ENCODE data around the gene TBCK. TPM values are rescaled to one million over a fixed set of nuclear protein-coding genes. Genes with fewer than 3 reads are reported as not detected.

TBCK gene
- total RNA-seq, 1 donor from 2014 or later: 28.1 TPM

- DNase-seq: no peak
- H3K9me3 Mint-ChIP-seq: no peaks in the 10 kb centered on the region
Observed at GRCh38 chr4:106038908-106039307, 277.1 kb downstream of the TBCK start.

DNA sequence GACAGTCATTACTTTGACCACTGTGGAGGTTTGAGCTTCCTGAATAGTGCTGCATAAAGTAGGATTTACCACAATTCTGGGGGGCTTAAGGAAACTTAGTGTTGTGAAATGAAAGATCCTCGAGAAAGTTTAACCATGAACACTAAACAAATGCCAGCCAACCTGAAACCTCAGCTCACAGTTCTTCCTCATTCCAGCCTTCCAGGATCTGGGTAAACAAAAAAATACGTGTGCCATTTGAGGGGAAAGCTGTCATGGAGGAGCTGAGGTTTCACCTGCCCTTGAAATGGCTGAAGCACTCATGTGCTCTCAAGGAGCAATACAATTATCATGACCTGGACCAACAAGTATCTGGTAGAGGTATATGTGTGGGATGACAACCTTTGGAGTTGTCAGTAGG, 278.0 kb downstream of the TBCK start:
- peaks cover 2% of the 10 kb centered on the region for H3K27me3 Mint-ChIP-seq
- no peaks in the 10 kb centered on the region for H3K36me3 Mint-ChIP-seq (ENCODE audit: low read depth)
- no peaks in the 10 kb centered on the region for H3K4me1 Mint-ChIP-seq
- no peak overlapping the region for H3K27ac Mint-ChIP-seq
- no peaks in the 10 kb centered on the region for H3K9me3 Mint-ChIP-seq
- intact Hi-C loops (cut with micrococcal nuclease): no loop called here
- no peak for DNase-seq
- no peak overlapping the region for H3K4me3 Mint-ChIP-seq

More at GRCh38 chr4:106038908-106039307, 277.1 kb downstream of the TBCK start:
- Mint-ChIP-seq H3K36me3 (ENCODE audit: low read depth) (no peaks in the 10 kb centered on the region), H3K27me3 (peaks cover 2% of the 10 kb centered on the region), H3K4me1 (no peaks in the 10 kb centered on the region), H3K4me3 (no peak overlapping the region), H3K27ac (no peak overlapping the region)
- intact Hi-C loops (cut with micrococcal nuclease): no loop called here

GRCh38 chr4:106036848-106037247, 279.2 kb downstream of the TBCK start:
- DNase-seq: no peak
- intact Hi-C loops (cut with micrococcal nuclease): no loop called here
- H3K9me3 Mint-ChIP-seq: no peaks in the 10 kb centered on the region
- H3K27ac Mint-ChIP-seq: no peak overlapping the region
- H3K4me3 Mint-ChIP-seq: no peak overlapping the region
- H3K27me3 Mint-ChIP-seq: peaks cover 2% of the 10 kb centered on the region
- H3K4me1 Mint-ChIP-seq: no peaks in the 10 kb centered on the region
- no peaks in the 10 kb centered on the region for H3K36me3 Mint-ChIP-seq (ENCODE audit: low read depth)

DNA sequence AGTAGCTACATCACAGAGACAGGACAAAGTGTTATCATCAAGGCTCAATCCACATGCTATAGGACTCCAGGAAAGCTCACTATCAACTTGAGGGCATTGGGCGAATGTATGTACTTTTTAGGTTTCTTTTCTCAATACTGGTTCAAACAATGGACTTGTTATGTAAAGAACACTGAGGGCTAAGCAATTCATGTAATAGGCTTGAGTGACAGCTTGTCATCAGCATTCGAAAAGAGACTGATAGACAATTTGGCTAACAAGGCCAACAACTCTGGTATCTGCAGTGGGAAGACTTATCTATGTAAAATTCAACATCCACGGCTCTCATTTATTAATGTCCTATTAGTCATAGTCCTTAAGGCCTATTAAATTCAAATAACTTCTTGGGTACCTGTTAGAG, 279.7 kb downstream of the TBCK start:
- Mint-ChIP-seq H3K36me3 (ENCODE audit: low read depth) (no peaks in the 10 kb centered on the region), H3K27ac (no peak overlapping the region), H3K27me3 (peaks cover 2% of the 10 kb centered on the region), H3K4me3 (no peak overlapping the region), H3K9me3 (no peaks in the 10 kb centered on the region), H3K4me1 (no peaks in the 10 kb centered on the region)
- intact Hi-C loops (cut with micrococcal nuclease): no loop called here
- DNase-seq: no peak

GRCh38 chr4:106035204-106035603, 280.8 kb downstream of the TBCK start:
- no peaks in the 10 kb centered on the region for H3K36me3 Mint-ChIP-seq (ENCODE audit: low read depth)
- no peak overlapping the region for H3K4me3 Mint-ChIP-seq
- intact Hi-C loops (cut with micrococcal nuclease): no loop called here
- no peak overlapping the region for H3K27ac Mint-ChIP-seq
- no peaks in the 10 kb centered on the region for H3K4me1 Mint-ChIP-seq
- no peaks in the 10 kb centered on the region for H3K9me3 Mint-ChIP-seq
- DNase-seq: no peak
- H3K27me3 Mint-ChIP-seq: peaks cover 2% of the 10 kb centered on the region

DNA sequence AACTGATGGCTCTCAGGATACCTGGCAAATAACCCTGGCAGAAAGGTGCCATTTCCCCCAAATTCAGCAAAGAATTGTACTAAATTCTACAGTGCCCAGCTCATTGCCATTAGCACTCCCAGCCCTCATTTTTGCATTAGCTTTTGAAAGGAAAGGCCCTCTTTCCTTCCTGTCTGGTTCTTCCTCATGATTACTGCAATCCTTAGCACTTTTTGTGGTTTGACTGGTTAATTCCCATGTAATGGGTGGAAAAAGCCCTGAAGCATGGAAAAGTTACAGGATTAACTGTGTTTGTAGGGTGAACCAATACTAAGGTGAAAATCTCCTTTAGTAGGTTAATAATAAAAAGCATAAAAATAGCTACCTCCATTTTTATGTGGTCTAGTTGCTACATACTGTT, 281.3 kb downstream of the TBCK start:
- Mint-ChIP-seq H3K27me3 (peaks cover 2% of the 10 kb centered on the region), H3K9me3 (no peaks in the 10 kb centered on the region), H3K27ac (no peak overlapping the region), H3K4me3 (no peak overlapping the region), H3K36me3 (ENCODE audit: low read depth) (no peaks in the 10 kb centered on the region), H3K4me1 (no peaks in the 10 kb centered on the region)
- no peak for DNase-seq
- intact Hi-C loops (cut with micrococcal nuclease): no loop called here

- H3K4me1 Mint-ChIP-seq: no peaks in the 10 kb centered on the region
- no peak overlapping the region for H3K27ac Mint-ChIP-seq
- H3K4me3 Mint-ChIP-seq: no peak overlapping the region
- intact Hi-C loops (cut with micrococcal nuclease): no loop called here
- no peaks in the 10 kb centered on the region for H3K9me3 Mint-ChIP-seq
- no peaks in the 10 kb centered on the region for H3K36me3 Mint-ChIP-seq (ENCODE audit: low read depth)
- DNase-seq: no peak
- H3K27me3 Mint-ChIP-seq: peaks cover 2% of the 10 kb centered on the region
Observed at GRCh38 chr4:106034220-106034619, 281.8 kb downstream of the TBCK start.

- no peak for DNase-seq
- H3K4me1 Mint-ChIP-seq: no peaks in the 10 kb centered on the region
- H3K9me3 Mint-ChIP-seq: no peaks in the 10 kb centered on the region
- intact Hi-C loops (cut with micrococcal nuclease): no loop called here
- peaks cover 2% of the 10 kb centered on the region for H3K27me3 Mint-ChIP-seq
- H3K27ac Mint-ChIP-seq: no peak overlapping the region
- H3K36me3 Mint-ChIP-seq (ENCODE audit: low read depth): no peaks in the 10 kb centered on the region
- no peak overlapping the region for H3K4me3 Mint-ChIP-seq
Observed at GRCh38 chr4:106033469-106033868, 282.5 kb downstream of the TBCK start.

- DNase-seq: no peak
- peaks cover 2% of the 10 kb centered on the region for H3K27me3 Mint-ChIP-seq
- intact Hi-C loops (cut with micrococcal nuclease): no loop called here
- no peaks in the 10 kb centered on the region for H3K9me3 Mint-ChIP-seq
- H3K27ac Mint-ChIP-seq: no peak overlapping the region
- no peak overlapping the region for H3K4me3 Mint-ChIP-seq
- H3K36me3 Mint-ChIP-seq (ENCODE audit: low read depth): no peaks in the 10 kb centered on the region
- H3K4me1 Mint-ChIP-seq: no peaks in the 10 kb centered on the region
Observed at GRCh38 chr4:106032851-106033286, 283.1 kb downstream of the TBCK start.

GRCh38 chr4:106022454-106022853, 293.6 kb downstream of the TBCK start:
- no peaks in the 10 kb centered on the region for H3K9me3 Mint-ChIP-seq
- no peaks in the 10 kb centered on the region for H3K4me1 Mint-ChIP-seq
- no peak overlapping the region for H3K4me3 Mint-ChIP-seq
- no peaks in the 10 kb centered on the region for H3K36me3 Mint-ChIP-seq (ENCODE audit: low read depth)
- no peak overlapping the region for H3K27ac Mint-ChIP-seq
- no peaks in the 10 kb centered on the region for H3K27me3 Mint-ChIP-seq
- DNase-seq: no peak
- intact Hi-C loops (cut with micrococcal nuclease): no loop called here

- Mint-ChIP-seq H3K4me1 (no peaks in the 10 kb centered on the region), H3K4me3 (no peak overlapping the region), H3K9me3 (no peaks in the 10 kb centered on the region), H3K36me3 (ENCODE audit: low read depth) (no peaks in the 10 kb centered on the region), H3K27ac (no peak overlapping the region), H3K27me3 (no peaks in the 10 kb centered on the region)
- intact Hi-C loops (cut with micrococcal nuclease): no loop called here
- no peak for DNase-seq
Observed at GRCh38 chr4:106021737-106022410, 294.1 kb downstream of the TBCK start.

DNA sequence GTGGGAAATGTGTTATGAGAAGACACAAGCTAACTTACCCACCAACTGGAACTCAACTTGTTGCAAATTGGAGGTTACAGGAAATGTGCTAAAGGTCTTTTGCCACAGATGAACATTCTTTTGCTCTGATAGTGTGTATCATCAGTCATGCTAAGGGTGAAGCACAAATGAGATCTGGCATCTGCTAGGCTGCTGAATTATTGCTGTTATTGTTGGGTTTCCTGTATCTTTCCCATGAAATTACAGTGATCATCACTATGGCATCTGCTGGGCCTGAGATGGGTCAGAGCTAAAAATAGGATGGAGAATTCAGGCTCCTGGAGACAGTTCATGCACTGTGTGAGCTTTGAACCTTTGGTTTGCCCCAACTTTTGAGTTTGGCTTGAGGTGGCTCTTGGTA, 296.2 kb downstream of the TBCK start:
- Mint-ChIP-seq H3K4me3 (no peak overlapping the region), H3K9me3 (peaks cover 6% of the 10 kb centered on the region)
- DNase-seq: no peak

GRCh38 chr4:106017975-106018374, 298.0 kb downstream of the TBCK start:
- DNase-seq: no peak
- Mint-ChIP-seq H3K27ac (no peak overlapping the region), H3K27me3 (no peaks in the 10 kb centered on the region), H3K36me3 (ENCODE audit: low read depth) (no peaks in the 10 kb centered on the region), H3K9me3 (peaks cover 14% of the 10 kb centered on the region), H3K4me1 (no peaks in the 10 kb centered on the region), H3K4me3 (no peak overlapping the region)
- intact Hi-C loops (cut with micrococcal nuclease): no loop called here

More for the DNA sequence above, 296.2 kb downstream of the TBCK start:
- intact Hi-C loops (cut with micrococcal nuclease): no loop called here
- Mint-ChIP-seq H3K36me3 (ENCODE audit: low read depth) (no peaks in the 10 kb centered on the region), H3K27ac (no peak overlapping the region), H3K4me1 (no peaks in the 10 kb centered on the region), H3K27me3 (no peaks in the 10 kb centered on the region)

DNA sequence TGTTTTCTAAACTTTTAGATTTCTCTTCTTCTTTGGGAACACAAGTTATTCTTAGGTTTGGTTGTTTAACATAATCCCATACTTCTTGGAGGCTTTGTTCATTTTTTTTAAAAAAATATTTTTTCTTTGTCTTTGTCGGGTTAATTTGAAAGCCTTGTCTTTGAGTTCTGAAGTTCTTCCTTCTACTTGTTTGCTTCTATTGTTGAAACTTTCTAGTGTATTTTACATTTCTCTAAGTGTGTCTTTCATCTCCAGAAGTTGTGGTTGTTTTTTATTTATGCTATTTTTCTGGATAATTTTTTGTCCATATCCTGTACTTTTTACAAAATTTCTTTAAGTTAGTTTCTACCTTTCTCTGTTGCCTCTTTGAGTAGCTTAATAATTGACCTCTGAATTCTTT, 304.6 kb downstream of the TBCK start:
- no peak for DNase-seq
- H3K27ac Mint-ChIP-seq: no peak overlapping the region

GRCh38 chr4:106010761-106011160, 305.2 kb downstream of the TBCK start:
- H3K4me1 Mint-ChIP-seq: no peaks in the 10 kb centered on the region
- peaks cover 26% of the 10 kb centered on the region for H3K9me3 Mint-ChIP-seq
- no peak overlapping the region for H3K4me3 Mint-ChIP-seq
- H3K27me3 Mint-ChIP-seq: no peaks in the 10 kb centered on the region
- no peak for DNase-seq
- intact Hi-C loops (cut with micrococcal nuclease): no loop called here
- no peaks in the 10 kb centered on the region for H3K36me3 Mint-ChIP-seq (ENCODE audit: low read depth)
- H3K27ac Mint-ChIP-seq: no peak overlapping the region

More for the DNA sequence above, 304.6 kb downstream of the TBCK start:
- Mint-ChIP-seq H3K9me3 (peaks cover 26% of the 10 kb centered on the region), H3K4me3 (no peak overlapping the region), H3K27me3 (no peaks in the 10 kb centered on the region), H3K4me1 (no peaks in the 10 kb centered on the region), H3K36me3 (ENCODE audit: low read depth) (no peaks in the 10 kb centered on the region)
- intact Hi-C loops (cut with micrococcal nuclease): no loop called here

Data from activated CD4-positive, alpha-beta T cell treated with anti-CD3 and anti-CD28 coated beads, Interleukin-2, amount 10 ng/mL, durations not matched to agents 24 days and 14 days (primary cell).